Upper lobe of left lung (tissue), 6 donors: Measurements from ENCODE around the gene NEO1. TPM values are rescaled to one million over a fixed set of nuclear protein-coding genes. Genes with fewer than 3 reads are reported as not detected.

ENCODE experiments used
- ATAC-seq, 2 donors: fragments of 200-7000 bp; cut with Tn5 transposase; one replicate each; pipeline ENCODE4 v1.9.1; 2022; ENCODE audit warnings: mild to moderate bottlenecking in 2 of 2, moderate library complexity in 2 of 2; ENCODE audit not compliant: low FRiP score in 2 of 2
- DNase-seq, 2 donors: peaks; one replicate each; pipeline ENCODE4 v3.0.0-alpha.2; 2019 to 2020
- H3K27ac ChIP-seq, 4 donors: fragments of 200-600 bp; sonication (generic); one replicate each; pipeline ENCODE4 v1.5.1; 2016 to 2019
- H3K27me3 ChIP-seq, 4 donors: fragments of 200-600 bp; sonication (generic); one replicate each; pipeline ENCODE4 v1.5.1; 2017 to 2019
- H3K36me3 ChIP-seq, 4 donors: fragments of 200-600 bp; sonication (generic); one replicate each; pipeline ENCODE4 v1.5.1; 2016 to 2019
- H3K4me1 ChIP-seq, 4 donors: fragments of 200-600 bp; sonication (generic); one replicate each; pipeline ENCODE4 v1.5.1; 2018 to 2019
- H3K4me3 ChIP-seq, 4 donors: fragments of 200-600 bp; sonication (generic); one replicate each; pipeline ENCODE4 v1.5.1; 2017 to 2019; ENCODE audit warnings: mild to moderate bottlenecking in 2 of 4, moderate library complexity in 1 of 4
- H3K9me3 ChIP-seq, 4 donors: fragments of 200-600 bp; sonication (generic); one replicate each; pipeline ENCODE4 v1.5.1; 2018 to 2019
- CTCF ChIP-seq, 6 experiments: fragments of 450-650 bp in 4 of 6; fragments of 200-600 bp in 2 of 6; sonication (generic) in 2 of 6; IDR thresholded peaks; one replicate each; pipeline ENCODE4 v1.5.1; 2016 to 2019; ENCODE audit warnings: antibody characterized with exemption in 6 of 6
- EP300 ChIP-seq, 4 donors: sonication (generic); formaldehyde crosslinking; IDR thresholded peaks; one replicate each; pipeline ENCODE4 v1.5.1; 2017; ENCODE audit warnings: antibody characterized with exemption in 4 of 4, control low read depth in 2 of 4
- POLR2A ChIP-seq, 4 donors: fragments of 450-650 bp; IDR thresholded peaks; one replicate each; pipeline ENCODE4 v1.5.1; 2016 to 2017; ENCODE audit warnings: antibody characterized with exemption in 4 of 4, mild to moderate bottlenecking in 2 of 4
- POLR2AphosphoS5 ChIP-seq, 2 donors: sonication (generic); formaldehyde crosslinking; IDR thresholded peaks; one replicate each; pipeline ENCODE4 v1.5.1; 2017; ENCODE audit warnings: antibody characterized with exemption in 2 of 2
- WGBS, 2 donors: methylation state at CpG; one replicate each; pipeline ENCODE4 v1.1.5; 2017 to 2018; 5-methylcytosine and 5-hydroxymethylcytosine counted together
- total RNA-seq, 6 donors: library from RNA; depleted of rRNA in 4 of 6; stranded (reverse); fragments of >200 nt in 4 of 6; gene quantifications; one replicate each; pipeline versions ENCODE4 v1.1.0 to v1.2.1, GENCODE V29; 2016 to 2021
- donor health status: DM: no; HTN: no; CAD: no; lungs with moderate emphysema.
- donor health status: DM: no; HTN: yes; CAD: no; lungs with severe emphysema.

The NEO1 gene
- total RNA-seq, 6 donors from 2014 or later, result 14.7 to 37.5 (median 28.2) TPM

- no peaks in the 10 kb centered on the region for H3K27me3 ChIP-seq
- H3K9me3 ChIP-seq, result no peaks in the 10 kb centered on the region
- ATAC-seq, result peak in 1 of 2 donors; percentile 43
- 78 to 88% methylated on average over 2 of the region's 2 CpGs for WGBS, 2 donors
- H3K27ac ChIP-seq, result no peak overlapping the region
- no peak for DNase-seq
- H3K36me3 ChIP-seq, result peaks cover 0 to 6% (median 0%) of the 10 kb centered on the region in 4 donors
- H3K4me3 ChIP-seq, result no peak overlapping the region
- TF ChIP-seq POLR2AphosphoS5 (IDR thresholded peaks at IDR 0.05) (no peak), CTCF (IDR thresholded peaks at IDR 0.05) (peak; percentile 37 to 67 (median 56)), EP300 (IDR thresholded peaks at IDR 0.05) (no peak), POLR2A (IDR thresholded peaks at IDR 0.05) (no peak)
- no peaks in the 10 kb centered on the region for H3K4me1 ChIP-seq
These were observed 75.2 kb downstream of the NEO1 start for GRCh38 chr15:73127302-73127936.

GRCh38 chr15:73130830-73131229, 78.6 kb downstream of the NEO1 start:
- Histone ChIP-seq H3K36me3 (peaks cover 0 to 2% (median 0%) of the 10 kb centered on the region in 4 donors), H3K27ac (no peak overlapping the region), H3K9me3 (no peaks in the 10 kb centered on the region), H3K27me3 (no peaks in the 10 kb centered on the region), H3K4me1 (no peaks in the 10 kb centered on the region), H3K4me3 (no peak overlapping the region)
- no peak for TF ChIP-seq POLR2A (IDR thresholded peaks at IDR 0.05)
- no peak for TF ChIP-seq CTCF (IDR thresholded peaks at IDR 0.05)
- TF ChIP-seq EP300 (IDR thresholded peaks at IDR 0.05), result no peak
- no peak for TF ChIP-seq POLR2AphosphoS5 (IDR thresholded peaks at IDR 0.05)
- 100% methylated on average over 1 of the region's 1 CpG for WGBS, 2 donors
- DNase-seq (no peak), ATAC-seq (no peak)

DNA sequence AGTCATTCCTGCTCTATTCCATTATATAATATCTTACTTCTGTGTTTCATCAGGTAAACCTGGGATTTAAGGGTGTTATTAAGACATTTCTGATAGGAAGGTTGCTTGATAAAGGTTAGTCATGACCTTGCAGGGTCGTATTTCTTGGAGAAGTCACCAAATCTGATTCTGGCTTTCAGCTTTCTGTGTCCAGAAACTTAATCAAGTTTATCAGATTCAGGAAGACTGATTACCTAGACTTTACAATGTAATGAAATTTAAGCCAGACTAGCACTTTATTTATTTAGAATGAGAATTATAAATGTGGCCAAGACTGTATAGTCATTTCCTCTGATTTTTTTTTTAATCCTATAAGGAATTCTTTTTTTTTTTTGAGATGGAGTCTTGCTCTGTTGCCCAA, 81.9 kb downstream of the NEO1 start:
- H3K4me1 ChIP-seq, result peaks cover 0 to 1% (median 0%) of the 10 kb centered on the region in 4 donors
- H3K27me3 ChIP-seq, result no peaks in the 10 kb centered on the region
- H3K4me3 ChIP-seq, result no peak overlapping the region
- no peak for DNase-seq
- no peak for ATAC-seq
- WGBS, 2 donors, result 73 to 87% methylated on average over 1 of the region's 1 CpG
- no peak for TF ChIP-seq POLR2AphosphoS5 (IDR thresholded peaks at IDR 0.05)
- H3K9me3 ChIP-seq, result no peaks in the 10 kb centered on the region
- H3K36me3 ChIP-seq, result peaks cover 0 to 4% (median 1%) of the 10 kb centered on the region in 4 donors
- no peak overlapping the region for H3K27ac ChIP-seq

DNA sequence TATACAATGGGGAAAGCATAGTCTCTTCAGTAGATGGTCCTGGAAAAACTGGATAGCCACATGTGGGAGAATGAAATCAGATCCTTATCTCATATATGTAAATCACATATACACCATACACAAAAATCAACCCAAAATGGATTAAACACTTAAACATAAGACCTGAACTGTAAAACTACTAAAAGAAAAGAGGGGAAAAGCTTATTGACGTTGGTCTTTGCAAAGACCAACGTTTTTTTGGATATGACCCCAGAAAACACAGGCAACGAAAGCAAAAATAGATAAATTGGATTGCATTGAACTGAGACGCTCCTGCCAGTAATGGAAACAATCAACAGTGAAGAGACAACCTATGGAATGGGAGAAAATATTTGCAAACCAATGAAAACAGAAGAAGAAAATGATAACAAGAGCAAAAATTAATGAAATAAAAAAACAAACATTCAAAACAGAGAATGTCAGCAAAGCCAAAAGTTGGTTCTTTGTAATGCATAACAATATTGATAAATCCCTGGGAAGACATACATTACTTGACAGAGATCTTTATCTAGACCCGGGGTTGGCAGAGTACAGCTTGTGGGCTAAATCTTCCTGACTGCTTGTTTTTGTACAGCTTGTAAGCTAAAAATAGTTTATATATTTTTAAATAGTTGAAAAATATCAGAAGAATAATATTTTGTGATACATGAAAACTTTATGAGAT, 86.9 kb downstream of the NEO1 start:
- H3K27ac ChIP-seq, result no peak overlapping the region
- WGBS, 2 donors, result 63 to 65% methylated on average over 5 of the region's 5 CpGs

More for the DNA sequence above, 86.9 kb downstream of the NEO1 start:
- ATAC-seq (no peak), DNase-seq (no peak)
- Histone ChIP-seq H3K36me3 (peaks cover 0 to 4% (median 0%) of the 10 kb centered on the region in 4 donors), H3K9me3 (no peaks in the 10 kb centered on the region), H3K27me3 (no peaks in the 10 kb centered on the region), H3K4me3 (no peak overlapping the region), H3K4me1 (peaks cover 0 to 2% (median 0%) of the 10 kb centered on the region in 4 donors)
- no peak for TF ChIP-seq EP300 (IDR thresholded peaks at IDR 0.05)
- TF ChIP-seq POLR2A (IDR thresholded peaks at IDR 0.05), result no peak
- no peak for TF ChIP-seq POLR2AphosphoS5 (IDR thresholded peaks at IDR 0.05)
- no peak for TF ChIP-seq CTCF (IDR thresholded peaks at IDR 0.05)
